ENCODE data around the gene PLD1.
"Not testable (repeated sequence)": the region's sequence is repeated elsewhere in the genome, so short reads cannot be mapped to it uniquely, and the experiment has no call there.

PLD1 gene

GRCh38 chr3:171615686-171616085, 194.6 kb downstream of the PLD1 start:
- DNase-seq (ENCODE audit: low spot score), result no peak

- DNase-seq (ENCODE audit: low spot score), result no peak
These were observed 195.0 kb downstream of the PLD1 start for GRCh38 chr3:171615281-171615680.

GRCh38 chr3:171614318-171614921, 195.9 kb downstream of the PLD1 start:
- DNase-seq (ENCODE audit: low spot score), result no peak

- no peak for DNase-seq (ENCODE audit: low spot score)
These were observed 202.8 kb downstream of the PLD1 start for GRCh38 chr3:171607452-171607851.

- DNase-seq (ENCODE audit: low spot score), result no peak
These were observed 204.0 kb downstream of the PLD1 start for GRCh38 chr3:171606151-171606751.

GRCh38 chr3:171604370-171604769, 205.9 kb downstream of the PLD1 start:
- no peak for DNase-seq (ENCODE audit: low spot score)

- no peak for DNase-seq (ENCODE audit: low spot score)
These were observed 208.2 kb downstream of the PLD1 start for GRCh38 chr3:171602072-171602471.

- DNase-seq (ENCODE audit: low spot score), result no peak
These were observed 210.3 kb downstream of the PLD1 start for GRCh38 chr3:171600030-171600429.

- no peak for DNase-seq (ENCODE audit: low spot score)
These were observed 211.3 kb downstream of the PLD1 start for GRCh38 chr3:171598990-171599389.

- DNase-seq (ENCODE audit: low spot score), result no peak
These were observed 217.5 kb downstream of the PLD1 start for GRCh38 chr3:171592786-171593185.

- no peak for DNase-seq (ENCODE audit: low spot score)
These were observed 219.2 kb downstream of the PLD1 start for GRCh38 chr3:171591070-171591469.

- DNase-seq (ENCODE audit: low spot score), result no peak
These were observed 224.0 kb downstream of the PLD1 start for GRCh38 chr3:171586274-171586673.

- DNase-seq (ENCODE audit: low spot score), result no peak
These were observed 225.2 kb downstream of the PLD1 start for GRCh38 chr3:171585039-171585438.

GRCh38 chr3:171584100-171584499, 226.2 kb downstream of the PLD1 start:
- no peak for DNase-seq (ENCODE audit: low spot score)

GRCh38 chr3:171574556-171575240, 235.6 kb downstream of the PLD1 start:
- no peak for DNase-seq (ENCODE audit: low spot score)

GRCh38 chr3:171569571-171570132, 240.6 kb downstream of the PLD1 start:
- DNase-seq (ENCODE audit: low spot score), result no peak

GRCh38 chr3:171568766-171569165, 241.5 kb downstream of the PLD1 start:
- no peak for DNase-seq (ENCODE audit: low spot score)

GRCh38 chr3:171566803-171567422, 243.4 kb downstream of the PLD1 start:
- DNase-seq (ENCODE audit: low spot score), result peak; percentile 63

- DNase-seq (ENCODE audit: low spot score), result no peak
These were observed 244.7 kb downstream of the PLD1 start for GRCh38 chr3:171565481-171566058.

GRCh38 chr3:171564748-171565480, 245.4 kb downstream of the PLD1 start:
- DNase-seq (ENCODE audit: low spot score), result no peak

GRCh38 chr3:171563298-171563697, 247.0 kb downstream of the PLD1 start:
- no peak for DNase-seq (ENCODE audit: low spot score)

GRCh38 chr3:171562459-171562858, 247.8 kb downstream of the PLD1 start:
- DNase-seq (ENCODE audit: low spot score), result not testable (repeated sequence)

Data from CD4-positive, alpha-beta T cell treated with Interleukin-15 for 4 hours (primary cell).